ENCODE data around the gene NHLRC4. TPM values are rescaled to one million over a fixed set of nuclear protein-coding genes. Genes with fewer than 3 reads are reported as not detected.

Gene NHLRC4
- total RNA-seq, 2 donors from 2014 or later = 2.9 to 6.2 TPM

DNA sequence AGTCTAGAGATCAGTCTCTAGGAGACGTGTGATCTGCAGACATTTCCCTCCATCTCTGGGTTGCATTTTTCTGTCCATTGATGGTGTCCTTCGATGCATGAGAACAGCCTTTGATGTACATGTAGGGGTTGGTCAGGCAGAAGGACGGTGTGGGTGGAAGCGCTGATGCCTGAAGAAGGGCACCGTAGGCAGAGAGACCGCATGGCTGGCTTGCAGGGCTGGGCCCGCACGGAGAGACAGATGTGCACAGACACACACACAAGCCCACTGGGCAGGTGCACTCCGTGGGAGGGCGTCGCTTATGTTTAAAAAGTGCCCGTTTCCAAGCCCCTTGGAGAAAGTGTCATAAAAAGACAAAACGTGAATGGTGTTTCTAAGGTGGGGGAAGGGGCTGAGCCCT is 48.3 kb downstream of the NHLRC4 start:
- WGBS = 88% methylated on average over 13 of the region's 13 CpGs
- TF ChIP-seq POLR2A (IDR thresholded peaks at IDR 0.05) (no peak), POLR2AphosphoS5 (IDR thresholded peaks at IDR 0.05) (no peak)
- TF ChIP-seq, protein P1, sequence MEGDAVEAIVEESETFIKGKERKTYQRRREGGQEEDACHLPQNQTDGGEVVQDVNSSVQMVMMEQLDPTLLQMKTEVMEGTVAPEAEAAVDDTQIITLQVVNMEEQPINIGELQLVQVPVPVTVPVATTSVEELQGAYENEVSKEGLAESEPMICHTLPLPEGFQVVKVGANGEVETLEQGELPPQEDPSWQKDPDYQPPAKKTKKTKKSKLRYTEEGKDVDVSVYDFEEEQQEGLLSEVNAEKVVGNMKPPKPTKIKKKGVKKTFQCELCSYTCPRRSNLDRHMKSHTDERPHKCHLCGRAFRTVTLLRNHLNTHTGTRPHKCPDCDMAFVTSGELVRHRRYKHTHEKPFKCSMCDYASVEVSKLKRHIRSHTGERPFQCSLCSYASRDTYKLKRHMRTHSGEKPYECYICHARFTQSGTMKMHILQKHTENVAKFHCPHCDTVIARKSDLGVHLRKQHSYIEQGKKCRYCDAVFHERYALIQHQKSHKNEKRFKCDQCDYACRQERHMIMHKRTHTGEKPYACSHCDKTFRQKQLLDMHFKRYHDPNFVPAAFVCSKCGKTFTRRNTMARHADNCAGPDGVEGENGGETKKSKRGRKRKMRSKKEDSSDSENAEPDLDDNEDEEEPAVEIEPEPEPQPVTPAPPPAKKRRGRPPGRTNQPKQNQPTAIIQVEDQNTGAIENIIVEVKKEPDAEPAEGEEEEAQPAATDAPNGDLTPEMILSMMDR (IDR thresholded peaks at IDR 0.05) = no peak
- H3K4me3 ChIP-seq = no peak overlapping the region
- no peaks in the 10 kb centered on the region for H3K9me3 ChIP-seq
- no peak overlapping the region for H3K27ac ChIP-seq
- intact Hi-C loops (cut with DNase I) = no loop called here
- peaks cover 6% of the 10 kb centered on the region for H3K4me1 ChIP-seq (replicated peaks)
- H3K36me3 ChIP-seq = no peaks in the 10 kb centered on the region
- no peaks in the 10 kb centered on the region for H3K27me3 ChIP-seq (replicated peaks; ENCODE audit: insufficient read depth)
- no peak for DNase-seq (ENCODE audit: low spot score)

DNA sequence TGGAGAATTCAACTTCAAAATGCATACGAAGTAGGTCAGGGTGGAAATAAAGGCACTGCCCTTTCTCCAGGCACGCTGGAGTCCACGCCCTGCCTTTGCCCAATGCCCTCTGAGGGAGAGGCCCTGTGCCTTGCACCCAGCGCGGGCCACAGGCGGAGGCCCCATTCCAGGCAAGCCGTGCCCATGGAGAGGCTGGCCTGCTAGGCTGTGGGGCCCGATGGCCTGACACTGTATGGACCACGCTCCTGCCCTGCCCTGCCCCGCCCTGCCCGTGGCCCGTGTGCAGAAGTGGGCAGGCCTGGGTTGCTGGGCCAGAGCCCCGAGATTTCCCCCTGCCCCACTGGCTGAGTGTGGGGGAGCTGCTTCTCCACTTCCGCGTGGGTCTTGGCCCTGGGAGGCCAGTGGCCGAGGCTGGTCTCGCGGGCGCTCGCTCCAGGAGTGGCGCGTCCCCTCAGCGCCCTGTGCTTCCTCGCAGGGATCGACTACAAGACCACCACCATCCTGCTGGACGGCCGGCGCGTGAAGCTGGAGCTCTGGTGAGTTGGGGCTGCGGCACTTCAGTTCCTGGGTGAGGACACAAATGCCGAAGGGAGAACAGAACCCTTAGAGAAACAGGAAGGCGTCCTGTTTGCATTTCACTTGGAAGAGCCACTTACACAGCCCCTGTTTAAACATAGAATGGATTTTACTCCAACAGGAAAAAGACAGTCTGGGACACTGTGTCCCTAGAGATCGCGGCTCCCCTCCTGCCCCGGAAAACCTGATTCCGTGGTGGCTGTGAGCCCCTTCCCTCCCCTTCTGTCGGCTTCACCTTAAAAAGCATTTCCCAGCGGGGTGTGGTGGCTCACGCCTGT is 50.2 kb downstream of the NHLRC4 start:
- TF ChIP-seq POLR2A (IDR thresholded peaks at IDR 0.05) (no peak), POLR2AphosphoS5 (IDR thresholded peaks at IDR 0.05) (peak; percentile 44)
- intact Hi-C loops (cut with DNase I) = no loop called here
- no peaks in the 10 kb centered on the region for H3K27me3 ChIP-seq (replicated peaks; ENCODE audit: insufficient read depth)

DNA sequence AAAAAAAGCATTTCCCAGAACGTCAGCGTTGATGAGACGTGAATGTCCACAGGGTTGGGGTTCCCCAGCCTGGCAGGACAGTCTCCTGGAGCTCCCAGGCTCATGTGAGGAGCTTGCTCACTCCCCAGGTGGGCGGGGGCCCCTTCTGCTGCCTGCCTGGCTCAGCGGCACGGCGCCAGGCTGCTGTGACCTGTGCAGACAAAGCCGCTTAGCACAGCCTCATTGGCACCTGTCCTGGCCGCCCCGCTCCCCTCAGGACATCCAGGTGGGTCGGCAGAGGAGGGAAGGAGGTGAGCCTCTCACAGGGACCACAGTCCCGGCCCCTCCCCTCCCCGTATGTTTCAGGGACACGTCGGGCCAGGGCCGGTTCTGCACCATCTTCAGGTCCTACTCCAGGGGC is 51.0 kb downstream of the NHLRC4 start:
- TF ChIP-seq POLR2AphosphoS5 (IDR thresholded peaks at IDR 0.05) = no peak
- TF ChIP-seq, protein P1 (IDR thresholded peaks at IDR 0.05) = no peak
- no peak for TF ChIP-seq POLR2A (IDR thresholded peaks at IDR 0.05)
- no peaks in the 10 kb centered on the region for H3K9me3 ChIP-seq

More for the DNA sequence above, 50.2 kb downstream of the NHLRC4 start:
- DNase-seq (ENCODE audit: low spot score) = no peak
- WGBS = 85% methylated on average over 30 of the region's 39 CpGs
- no peaks in the 10 kb centered on the region for H3K9me3 ChIP-seq
- H3K4me3 ChIP-seq = no peak overlapping the region
- peak overlapping the region in 1 of 2 donors; percentile 1 for H3K27ac ChIP-seq
- no peaks in the 10 kb centered on the region for H3K36me3 ChIP-seq
- peaks cover 7% of the 10 kb centered on the region for H3K4me1 ChIP-seq (replicated peaks)

More for the DNA sequence above, 51.0 kb downstream of the NHLRC4 start:
- intact Hi-C loops (cut with DNase I) = no loop called here
- WGBS = 72% methylated on average over 16 of the region's 16 CpGs
- Histone ChIP-seq H3K36me3 (no peaks in the 10 kb centered on the region), H3K27me3 (replicated peaks; ENCODE audit: insufficient read depth) (no peaks in the 10 kb centered on the region), H3K27ac (no peak overlapping the region), H3K4me3 (no peak overlapping the region), H3K4me1 (replicated peaks) (peaks cover 12% of the 10 kb centered on the region)
- DNase-seq (ENCODE audit: low spot score) = no peak

Small RNA genes within 50 kb of the gene (microRNA-seq; reads per million reads assigned to microRNA genes)
- gene MIR3176 (1.0 reads per million, percentile 9 among the genes with 10 or more reads in this experiment), gene MIR5587 (not detected)

Small RNA genes within 50 kb of the gene (small RNA-seq; reads per million reads assigned to genes)
- 0.28 to 0.30 reads per million in 2 donors for gene MIR3176
- gene MIR5587 = 0 reads per million in 2 donors
- 0 reads per million in 2 donors for gene Z98883.1

Other genes starting within 250 kb of the NHLRC4 start
- gene AXIN1, start 214.3 kb upstream of the NHLRC4 start, total RNA-seq = 10 to 100 TPM; 31.2 to 35.2 TPM
- 10 to 100 TPM; 83.4 to 84.3 TPM for gene MRPL28, start 196.5 kb upstream of the NHLRC4 start, total RNA-seq
- 100 to 1,000 TPM in 1 of 2 donors, 10 to 100 TPM in 1; 36.8 to 207 TPM for gene PGAP6, start 185.0 kb upstream of the NHLRC4 start, total RNA-seq
- gene NME4, start 169.8 kb upstream of the NHLRC4 start, total RNA-seq = 100 to 1,000 TPM; 137 to 185 TPM
- 10 to 100 TPM; 23.7 to 38.5 TPM for gene DECR2, start 165.1 kb upstream of the NHLRC4 start, total RNA-seq
- gene RAB11FIP3, start 141.4 kb upstream of the NHLRC4 start, total RNA-seq = 10 to 100 TPM; 33.2 to 93.2 TPM
- gene CAPN15, start 39.3 kb upstream of the NHLRC4 start, total RNA-seq = 10 to 100 TPM; 59.7 to 80.7 TPM
- 1 to 10 TPM in 1 of 2 donors, not detected in 1; 5.1 TPM for gene PRR35, start 6.6 kb upstream of the NHLRC4 start, total RNA-seq
- gene PIGQ, start 3.0 kb downstream of the NHLRC4 start, total RNA-seq = 10 to 100 TPM; 70.1 to 85.8 TPM
- 10 to 100 TPM; 41.8 to 68.0 TPM for gene RAB40C, start 23.1 kb downstream of the NHLRC4 start, total RNA-seq
- 1 to 10 TPM; 1.5 to 1.9 TPM for gene WFIKKN1, start 64.0 kb downstream of the NHLRC4 start, total RNA-seq
- 100 to 1,000 TPM; 179 to 207 TPM for gene METTL26, start 69.3 kb downstream of the NHLRC4 start, total RNA-seq
- 10 to 100 TPM; 59.5 to 61.6 TPM for gene MCRIP2, start 74.8 kb downstream of the NHLRC4 start, total RNA-seq
- 10 to 100 TPM; 36.8 to 60.4 TPM for gene WDR90, start 82.4 kb downstream of the NHLRC4 start, total RNA-seq
- 100 to 1,000 TPM; 101 to 169 TPM for gene RHOT2, start 101.1 kb downstream of the NHLRC4 start, total RNA-seq
- gene RHBDL1, start 108.7 kb downstream of the NHLRC4 start, total RNA-seq = 1 to 10 TPM; 4.5 to 4.9 TPM
- gene STUB1, start 113.4 kb downstream of the NHLRC4 start, total RNA-seq = 100 to 1,000 TPM; 173 to 255 TPM
- 100 to 1,000 TPM; 121 to 132 TPM for gene JMJD8, start 117.3 kb downstream of the NHLRC4 start, total RNA-seq
- gene WDR24, start 123.4 kb downstream of the NHLRC4 start, total RNA-seq = 10 to 100 TPM; 18.2 to 26.4 TPM
- gene FBXL16, start 138.8 kb downstream of the NHLRC4 start, total RNA-seq = 1 to 10 TPM; 6.1 to 9.1 TPM
- gene METRN, start 148.1 kb downstream of the NHLRC4 start, total RNA-seq = 10 to 100 TPM; 52.0 to 78.2 TPM
- 10 to 100 TPM; 55.3 to 73.1 TPM for gene ANTKMT, start 154.1 kb downstream of the NHLRC4 start, total RNA-seq
- 1 to 10 TPM; 2.3 to 3.0 TPM for gene CCDC78, start 159.4 kb downstream of the NHLRC4 start, total RNA-seq
- gene HAGHL, start 160.1 kb downstream of the NHLRC4 start, total RNA-seq = 10 to 100 TPM in 1 of 2 donors, 1 to 10 TPM in 1; 7.7 to 10.1 TPM
- 10 to 100 TPM; 56.7 to 76.6 TPM for gene CIAO3, start 174.0 kb downstream of the NHLRC4 start, total RNA-seq
- gene MSLN, start 193.7 kb downstream of the NHLRC4 start, total RNA-seq = 1 to 10 TPM in 1 of 2 donors, under 1 TPM in 1; 0.74 to 7.3 TPM
- gene RPUSD1, start 221.4 kb downstream of the NHLRC4 start, total RNA-seq = 10 to 100 TPM; 22.0 to 32.4 TPM
- gene CHTF18, start 221.6 kb downstream of the NHLRC4 start, total RNA-seq = 10 to 100 TPM in 1 of 2 donors, 1 to 10 TPM in 1; 7.8 to 57.5 TPM
- gene GNG13, start 233.7 kb downstream of the NHLRC4 start, total RNA-seq = not detected